Measurements from ENCODE around the gene BAX.

Gene BAX

GRCh38 chr19:48933382-48933932 lies 21.2 kb upstream of the BAX start, which contains the start of gene DHDH:
Gene DHDH, plus strand, starts transcription at chr19:48933699. Its CDS starts 23 bp downstream, at chr19:48933722.
- DNase-seq = peak; percentile 62

- DNase-seq = no peak
Measured at GRCh38 chr19:48934837-48935236, 19.8 kb upstream of the BAX start.

DNA sequence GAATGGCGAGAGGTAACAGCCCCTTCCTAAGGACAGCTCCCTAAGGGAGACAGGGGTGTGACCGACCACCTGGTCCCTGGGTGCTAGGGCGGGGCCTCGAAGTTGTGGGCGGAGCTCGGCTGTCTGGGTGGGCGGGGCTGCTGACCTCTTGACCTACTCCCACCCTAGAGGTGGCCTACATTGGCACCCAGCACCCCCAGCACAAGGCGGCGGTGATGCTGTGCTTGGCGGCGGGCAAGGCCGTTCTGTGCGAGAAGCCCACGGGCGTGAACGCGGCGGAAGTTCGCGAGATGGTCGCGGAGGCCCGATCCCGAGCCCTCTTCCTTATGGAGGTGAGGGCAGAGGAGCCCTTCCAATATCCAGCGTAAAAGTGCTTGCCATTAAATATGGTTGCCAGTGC lies 18.8 kb upstream of the BAX start:
- DNase-seq = no peak

- DNase-seq = no peak
Measured at GRCh38 chr19:48938256-48938655, 16.4 kb upstream of the BAX start.

- no peak for DNase-seq
Measured at GRCh38 chr19:48940902-48941301, 13.8 kb upstream of the BAX start.

GRCh38 chr19:48943081-48943480 lies 11.6 kb upstream of the BAX start:
- no peak for DNase-seq

GRCh38 chr19:48945415-48945814 lies 9.3 kb upstream of the BAX start:
- DNase-seq = no peak

DNA sequence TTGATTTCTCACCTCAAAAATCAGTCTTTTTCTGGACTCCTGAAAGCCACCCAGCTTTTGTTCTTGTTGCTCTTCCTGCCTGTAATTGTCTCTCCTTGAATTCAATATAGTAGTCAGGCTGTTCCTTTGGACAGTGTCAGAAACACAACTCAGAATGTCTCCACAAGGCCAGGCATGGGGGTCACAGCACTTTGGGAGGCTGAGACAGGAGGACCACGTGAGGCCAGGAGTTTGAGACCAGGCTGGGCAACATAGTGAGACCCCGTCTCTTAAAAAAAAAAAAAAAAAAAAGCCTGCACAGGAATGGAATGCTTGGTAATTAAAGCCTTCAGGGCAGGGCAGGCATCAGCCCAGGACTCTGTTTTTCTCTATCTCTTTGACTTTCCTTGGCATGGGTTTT lies 8.9 kb upstream of the BAX start:
- DNase-seq = no peak

DNA sequence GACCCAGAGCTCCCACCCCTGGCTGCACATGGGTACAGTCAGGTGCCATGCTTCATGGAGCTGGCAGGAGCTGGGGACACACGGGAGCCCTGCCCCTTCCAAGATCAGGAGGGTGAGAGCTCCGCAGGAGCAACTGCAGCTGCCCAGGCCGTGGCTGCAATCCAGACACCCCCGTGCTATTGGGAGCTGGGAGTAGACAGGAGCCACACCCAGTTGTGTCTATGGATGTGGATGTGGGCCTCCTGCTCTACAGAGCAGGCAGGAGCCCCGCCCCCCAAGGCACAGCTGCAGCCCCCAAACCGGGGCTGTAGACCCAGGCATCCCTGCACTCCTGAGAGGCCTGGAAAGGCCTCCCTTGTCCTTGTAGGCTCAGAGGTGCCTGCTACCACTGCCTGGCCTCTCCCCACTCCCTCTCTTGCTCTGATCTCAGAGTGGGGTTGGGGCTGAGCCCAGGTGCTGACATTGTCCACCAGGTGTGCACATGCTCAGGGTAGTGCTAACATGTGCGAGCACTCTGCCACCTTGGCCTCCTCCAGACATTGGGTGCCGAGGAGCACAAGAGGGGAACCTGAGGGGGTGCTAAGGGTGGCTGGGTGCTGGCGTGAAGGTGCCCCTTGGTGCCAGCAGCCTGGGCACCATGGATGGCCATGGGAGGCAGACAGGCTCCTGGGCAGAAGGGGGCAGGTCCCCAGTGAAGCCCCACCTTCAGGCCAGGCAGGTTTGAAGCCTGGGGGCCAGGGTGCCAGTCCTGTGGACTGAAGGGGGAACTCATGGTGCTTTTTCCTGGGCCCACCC lies 8.0 kb upstream of the BAX start:
- no peak for DNase-seq

DNA sequence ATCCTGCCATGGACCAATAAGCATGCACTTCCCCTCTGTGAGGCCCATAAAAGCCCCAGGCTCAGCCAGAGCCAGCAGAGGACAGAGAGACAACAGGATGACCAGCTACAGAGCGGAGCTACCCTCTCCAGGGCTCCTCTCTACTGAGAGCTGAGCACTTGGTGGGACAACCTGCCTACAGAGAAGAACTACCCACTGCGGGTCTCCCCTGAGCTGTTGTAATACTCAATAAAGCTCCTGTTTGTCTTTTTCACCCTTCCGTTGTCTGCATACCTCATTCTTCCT lies 7.5 kb upstream of the BAX start:
- DNase-seq = no peak

GRCh38 chr19:48950159-48950558 lies 4.5 kb upstream of the BAX start:
- DNase-seq = no peak

DNA sequence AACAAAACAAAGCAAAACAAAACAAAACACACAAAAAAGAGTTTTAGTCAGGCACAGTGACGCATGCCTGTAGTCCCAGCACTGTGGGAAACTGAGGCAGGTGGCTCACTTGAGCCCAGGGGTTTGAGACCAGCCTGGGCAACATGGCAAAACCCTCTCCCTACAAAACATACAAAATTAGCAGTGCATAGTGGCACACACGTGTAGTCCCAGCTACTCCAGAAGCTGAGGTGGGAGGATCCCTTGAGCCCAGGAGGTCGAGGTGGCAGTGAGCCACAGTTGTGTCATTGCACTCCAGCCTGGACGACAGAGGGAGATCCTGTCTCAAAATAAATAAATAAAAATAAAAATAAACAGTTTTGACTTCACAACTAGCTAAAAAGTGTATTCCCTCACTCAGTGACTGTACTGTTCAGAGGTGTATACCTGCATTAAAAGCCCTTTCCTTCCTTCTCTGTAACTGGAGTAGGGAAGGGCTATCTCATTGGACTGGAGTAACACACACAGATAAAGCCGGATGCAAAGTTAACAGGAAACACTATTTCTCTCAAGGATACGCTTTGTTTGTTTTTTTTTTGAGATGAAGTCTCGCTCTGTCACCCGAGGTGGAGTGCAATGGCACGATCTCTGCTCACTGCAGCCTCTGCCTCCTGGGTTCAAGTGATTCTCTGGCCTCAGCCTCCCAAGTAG lies 3.7 kb upstream of the BAX start:
- DNase-seq = no peak

DNA sequence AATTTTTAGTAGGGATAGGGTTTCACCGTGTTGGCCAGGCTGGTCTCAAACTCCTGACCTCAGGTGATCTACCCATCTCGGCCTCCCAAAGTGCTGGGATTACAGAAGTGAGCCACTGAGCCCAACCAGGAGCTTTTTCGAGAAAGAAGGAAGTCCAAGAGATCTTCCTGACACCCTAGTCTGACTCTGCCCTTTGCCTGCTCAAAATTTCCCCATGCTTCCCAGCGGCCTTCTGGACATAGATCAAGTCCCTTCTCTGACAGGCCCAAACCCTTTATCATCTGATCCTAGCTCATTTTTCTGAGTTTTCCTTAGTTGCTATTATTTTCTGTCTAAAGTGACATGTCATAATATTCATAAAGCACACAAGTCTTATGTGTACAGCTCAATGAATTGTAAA lies 1.5 kb upstream of the BAX start:
- DNase-seq = no peak

DNA sequence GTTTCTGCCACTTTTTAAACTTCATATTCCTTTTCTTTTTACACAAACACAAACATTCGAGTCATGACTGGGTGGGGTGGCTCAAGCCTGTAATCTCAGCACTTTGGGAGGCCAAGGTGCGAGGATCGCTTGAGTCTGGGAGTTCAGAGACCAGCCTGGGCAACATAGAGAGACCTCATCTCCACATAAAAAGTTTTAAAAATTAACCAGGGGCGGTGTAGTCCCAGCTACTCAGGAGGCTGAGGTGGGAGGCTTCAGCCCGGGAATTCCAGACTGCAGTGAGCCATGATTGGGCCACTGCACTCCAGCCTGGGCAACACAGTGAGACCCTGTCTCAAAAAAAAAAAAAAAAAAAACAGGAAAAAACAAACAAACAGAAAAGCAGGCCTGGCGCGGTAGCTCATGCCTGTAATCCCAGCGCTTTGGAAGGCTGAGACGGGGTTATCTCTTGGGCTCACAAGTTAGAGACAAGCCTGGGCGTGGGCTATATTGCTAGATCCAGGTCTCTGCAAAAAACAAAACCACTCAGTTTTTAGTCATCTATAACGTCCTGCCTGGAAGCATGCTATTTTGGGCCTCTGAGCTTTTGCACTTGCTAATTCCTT lies 583 bp upstream of the BAX start:
- no peak for DNase-seq

- DNase-seq = no peak
Measured at GRCh38 chr19:48955308-48955958, 758 bp downstream of the BAX start.

DNA sequence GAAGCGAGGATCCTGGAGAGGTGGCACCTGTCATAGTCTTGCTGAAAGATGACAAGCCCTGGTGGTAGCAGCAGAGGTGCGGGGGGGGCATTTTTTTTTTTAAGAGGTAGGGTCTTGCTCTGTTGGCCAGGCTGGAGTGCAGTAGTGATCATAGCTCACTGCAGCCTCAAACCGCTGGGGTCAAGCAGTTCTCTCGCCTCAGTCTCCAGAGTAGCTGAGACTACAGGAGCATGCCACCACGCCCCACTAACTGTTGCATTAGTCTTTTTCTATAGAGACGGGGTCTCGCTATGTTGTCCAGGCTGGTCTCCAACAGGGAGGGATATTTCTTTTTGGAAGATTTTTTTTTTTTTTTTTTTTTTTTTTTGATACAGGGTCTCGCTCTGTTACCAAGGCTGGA lies 3.3 kb downstream of the BAX start:
- DNase-seq = no peak

GRCh38 chr19:48959341-48960239 lies 4.9 kb downstream of the BAX start:
- DNase-seq = no peak

DNA sequence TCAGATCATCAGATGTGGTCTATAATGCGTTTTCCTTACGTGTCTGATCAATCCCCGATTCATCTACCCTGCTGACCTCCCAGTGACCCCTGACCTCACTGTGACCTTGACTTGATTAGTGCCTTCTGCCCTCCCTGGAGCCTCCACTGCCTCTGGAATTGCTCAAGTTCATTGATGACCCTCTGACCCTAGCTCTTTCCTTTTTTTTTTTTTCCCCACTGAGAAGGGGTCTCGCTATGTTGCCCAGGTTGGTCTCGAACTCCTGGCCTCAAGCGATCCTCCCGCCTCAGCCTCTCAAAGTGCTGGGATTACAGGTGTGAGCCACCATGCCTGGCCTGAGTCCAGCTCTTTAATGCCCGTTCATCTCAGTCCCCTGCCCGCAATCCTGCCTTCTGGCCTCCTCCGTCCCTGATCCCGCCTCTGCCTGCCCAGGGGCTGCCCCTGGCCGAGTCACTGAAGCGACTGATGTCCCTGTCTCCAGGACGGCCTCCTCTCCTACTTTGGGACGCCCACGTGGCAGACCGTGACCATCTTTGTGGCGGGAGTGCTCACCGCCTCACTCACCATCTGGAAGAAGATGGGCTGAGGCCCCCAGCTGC lies 6.5 kb downstream of the BAX start:
- DNase-seq = no peak

DNA sequence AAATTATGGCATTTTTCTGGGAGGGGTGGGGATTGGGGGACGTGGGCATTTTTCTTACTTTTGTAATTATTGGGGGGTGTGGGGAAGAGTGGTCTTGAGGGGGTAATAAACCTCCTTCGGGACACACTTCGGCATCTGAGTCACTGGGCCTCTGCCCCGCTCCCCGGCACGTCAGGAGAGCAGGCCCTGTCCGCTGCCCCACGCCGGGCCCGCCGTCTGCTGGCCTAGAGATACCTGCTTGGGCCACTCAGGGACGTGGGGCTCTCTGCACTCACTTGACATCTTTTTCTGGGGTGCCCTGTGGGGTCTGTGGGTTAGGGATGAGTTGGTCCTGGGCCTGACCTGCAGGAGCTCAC lies 7.0 kb downstream of the BAX start:
- no peak for DNase-seq

- no peak for DNase-seq
Measured at GRCh38 chr19:48962029-48962848, 7.6 kb downstream of the BAX start.

GRCh38 chr19:48962849-48963165 lies 8.1 kb downstream of the BAX start:
- DNase-seq = no peak

All from NCI-H2029 treated with DMSO at 0.1 percent for 48 hours (cell line).